Endodermal cell (in vitro differentiated cells): ENCODE results near the gene CFAP251. TPM values are rescaled to one million over a fixed set of nuclear protein-coding genes. Genes with fewer than 3 reads are reported as not detected.

Experiments used
- DNase-seq: peaks from one replicate; pipeline ENCODE4 v3.0.0-alpha.2; 2017
- H3K27ac ChIP-seq: 2 replicates; pipeline ENCODE4 v1.5.1; 2013; ENCODE audit warnings: mild to moderate bottlenecking, low read depth, low read length, moderate library complexity
- H3K27me3 ChIP-seq: 2 replicates; pipeline ENCODE4 v1.6.1; 2013; ENCODE audit warnings: mild to moderate bottlenecking, low read length, moderate library complexity; ENCODE audit not compliant: insufficient read depth, control insufficient read depth, poor library complexity, severe bottlenecking
- H3K36me3 ChIP-seq: 2 replicates; pipeline ENCODE4 v1.7.0; 2013; ENCODE audit warnings: mild to moderate bottlenecking, low read length, moderate library complexity; ENCODE audit not compliant: control insufficient read depth, insufficient read depth
- H3K4me1 ChIP-seq: one replicate; pipeline ENCODE4 v1.7.0; 2013; ENCODE audit warnings: low read length; ENCODE audit not compliant: control insufficient read depth, insufficient read depth
- H3K4me3 ChIP-seq: 2 replicates; pipeline ENCODE4 v1.5.1; 2013; ENCODE audit warnings: mild to moderate bottlenecking, low read length, moderate library complexity
- H3K9ac ChIP-seq: 2 replicates; pipeline ENCODE4 v1.6.1; 2013; ENCODE audit warnings: mild to moderate bottlenecking, low read length, moderate library complexity; ENCODE audit not compliant: poor library complexity, severe bottlenecking; ENCODE audit errors: extremely low read depth
- H3K9me3 ChIP-seq: 2 replicates; pipeline ENCODE4 v1.6.1; 2013; ENCODE audit warnings: mild to moderate bottlenecking, low read length, moderate library complexity; ENCODE audit not compliant: control insufficient read depth
- H3K27ac Mint-ChIP-seq: 2 replicates; pipeline ENCODE4 v1.8.0; 2020; ENCODE audit warnings: mixed read lengths
- H3K27me3 Mint-ChIP-seq: 2 replicates; pipeline ENCODE4 v1.8.0; 2021; ENCODE audit warnings: mild to moderate bottlenecking, mixed read lengths; ENCODE audit not compliant: insufficient read depth
- H3K36me3 Mint-ChIP-seq: 2 replicates; pipeline ENCODE4 v1.8.0; 2020; ENCODE audit warnings: low read depth, mixed read lengths
- H3K4me1 Mint-ChIP-seq: 2 replicates; pipeline ENCODE4 v1.8.0; 2020; ENCODE audit warnings: mixed read lengths
- H3K4me3 Mint-ChIP-seq: 2 replicates; pipeline ENCODE4 v1.8.0; 2020; ENCODE audit warnings: mild to moderate bottlenecking, moderate library complexity, mixed read lengths
- H3K9me3 Mint-ChIP-seq: 2 replicates; pipeline ENCODE4 v1.8.0; 2020; ENCODE audit warnings: mild to moderate bottlenecking, mixed read lengths
- WGBS, 2 experiments: methylation state at CpG; one replicate each; pipeline versions ENCODE4 v1.1.5 to v1.1.7; 2013; ENCODE audit warnings: missing lambda C conversion rate in 2 of 2, mixed read lengths in 1 of 2; ENCODE audit not compliant: insufficient coverage in 1 of 2, insufficient read length in 1 of 2; 5-methylcytosine and 5-hydroxymethylcytosine counted together
- total RNA-seq, 2 donors: library from RNA; stranded (reverse); fragmentation: NEBNext Ultra II Directional in 1 of 2; extraction: Animal tissue kit (Norgen Biotek cat#: 25700) in 1 of 2; gene quantifications; 2 replicates in 1 of 2; 3 replicates in 1 of 2; pipeline ENCODE4 v1.2.1, GENCODE V29; 2021
- TF ChIP-seq, protein P1 (sequence below): fragments of 200-600 bp; sonication (generic); conservative IDR thresholded peaks from 2 replicates; pipeline ENCODE4 v1.5.0; 2021; ENCODE audit warnings: antibody characterized with exemption, mild to moderate bottlenecking

CFAP251 gene
- total RNA-seq, 2 donors from 2014 or later = 3.4 to 11.2 TPM

- Mint-ChIP-seq H3K36me3 (no peaks in the 10 kb centered on the region), H3K9me3 (no peaks in the 10 kb centered on the region), H3K27me3 (peaks cover 27% of the 10 kb centered on the region), H3K27ac (peak overlapping the region; percentile 84), H3K4me1 (peaks cover 5% of the 10 kb centered on the region), H3K4me3 (peak overlapping the region; percentile 79)
- DNase-seq = peak; percentile 82
- peak overlapping the region; percentile 86 for H3K4me3 ChIP-seq
- H3K27ac ChIP-seq = peak overlapping the region; percentile 83
- H3K9me3 ChIP-seq = no peaks in the 10 kb centered on the region
- TF ChIP-seq, protein P1, sequence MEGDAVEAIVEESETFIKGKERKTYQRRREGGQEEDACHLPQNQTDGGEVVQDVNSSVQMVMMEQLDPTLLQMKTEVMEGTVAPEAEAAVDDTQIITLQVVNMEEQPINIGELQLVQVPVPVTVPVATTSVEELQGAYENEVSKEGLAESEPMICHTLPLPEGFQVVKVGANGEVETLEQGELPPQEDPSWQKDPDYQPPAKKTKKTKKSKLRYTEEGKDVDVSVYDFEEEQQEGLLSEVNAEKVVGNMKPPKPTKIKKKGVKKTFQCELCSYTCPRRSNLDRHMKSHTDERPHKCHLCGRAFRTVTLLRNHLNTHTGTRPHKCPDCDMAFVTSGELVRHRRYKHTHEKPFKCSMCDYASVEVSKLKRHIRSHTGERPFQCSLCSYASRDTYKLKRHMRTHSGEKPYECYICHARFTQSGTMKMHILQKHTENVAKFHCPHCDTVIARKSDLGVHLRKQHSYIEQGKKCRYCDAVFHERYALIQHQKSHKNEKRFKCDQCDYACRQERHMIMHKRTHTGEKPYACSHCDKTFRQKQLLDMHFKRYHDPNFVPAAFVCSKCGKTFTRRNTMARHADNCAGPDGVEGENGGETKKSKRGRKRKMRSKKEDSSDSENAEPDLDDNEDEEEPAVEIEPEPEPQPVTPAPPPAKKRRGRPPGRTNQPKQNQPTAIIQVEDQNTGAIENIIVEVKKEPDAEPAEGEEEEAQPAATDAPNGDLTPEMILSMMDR = no peak
- H3K27me3 ChIP-seq = peaks cover 18% of the 10 kb centered on the region
- H3K4me1 ChIP-seq = peaks cover 4% of the 10 kb centered on the region
- H3K36me3 ChIP-seq = no peaks in the 10 kb centered on the region
- WGBS, 2 experiments = 0 to 1% methylated on average over 47 to 124 of the region's 124 CpGs
- H3K9ac ChIP-seq = peak overlapping the region; percentile 66
These were observed 104.3 kb downstream of the CFAP251 start for GRCh38 chr12:122022393-122023338.

DNA sequence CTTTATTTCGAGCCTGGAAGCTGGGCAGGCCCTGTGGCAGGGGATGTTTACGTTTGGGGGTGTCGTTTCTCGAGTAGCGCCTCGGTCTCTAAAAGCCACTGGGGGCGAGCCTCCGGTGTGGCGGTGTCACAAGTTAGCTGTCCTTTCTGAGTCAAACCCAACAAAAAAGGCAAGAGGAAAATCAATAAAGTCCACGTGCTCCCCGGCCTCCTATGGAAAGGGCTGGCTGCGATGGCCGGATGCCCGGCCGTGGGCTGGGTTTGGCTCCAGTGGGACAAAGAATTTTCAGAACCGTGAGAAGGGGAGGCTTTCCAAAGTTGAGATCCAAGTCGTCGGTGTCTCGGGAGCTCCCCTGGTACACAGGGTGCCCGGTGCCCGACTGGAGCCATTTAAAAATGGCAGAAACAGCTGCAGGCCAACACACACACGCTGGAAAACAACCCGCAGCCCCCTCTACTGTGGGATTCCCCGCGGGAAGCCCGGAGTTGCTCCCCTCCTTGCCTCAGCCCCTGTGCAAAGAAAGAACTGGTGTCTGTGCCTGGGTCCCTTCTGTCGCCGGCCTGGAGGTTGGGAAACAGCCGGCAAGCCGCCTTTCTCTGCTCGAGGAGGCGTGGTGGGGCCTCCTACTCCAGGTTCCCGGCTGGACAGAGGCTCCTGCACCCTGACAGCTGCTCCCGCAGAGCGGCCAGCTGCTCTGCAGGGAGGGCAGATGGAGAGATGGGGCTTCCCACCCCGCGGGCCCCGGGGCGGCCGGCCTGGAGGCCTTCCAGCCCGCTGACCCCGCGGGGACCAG, 105.1 kb downstream of the CFAP251 start:
- Mint-ChIP-seq H3K27ac (peak overlapping the region; percentile 84), H3K9me3 (no peaks in the 10 kb centered on the region), H3K27me3 (peaks cover 26% of the 10 kb centered on the region), H3K4me1 (peaks cover 5% of the 10 kb centered on the region), H3K4me3 (peak overlapping the region; percentile 79), H3K36me3 (no peaks in the 10 kb centered on the region)
- Histone ChIP-seq H3K9me3 (no peaks in the 10 kb centered on the region), H3K36me3 (no peaks in the 10 kb centered on the region), H3K4me3 (peak overlapping the region; percentile 86), H3K9ac (peak overlapping the region; percentile 66), H3K27ac (peak overlapping the region; percentile 83), H3K27me3 (peaks cover 18% of the 10 kb centered on the region), H3K4me1 (peaks cover 4% of the 10 kb centered on the region)
- 11 to 27% methylated on average over 20 to 43 of the region's 43 CpGs for WGBS, 2 experiments
- peak; percentile 85 for DNase-seq
- TF ChIP-seq, protein P1 = no peak

DNA sequence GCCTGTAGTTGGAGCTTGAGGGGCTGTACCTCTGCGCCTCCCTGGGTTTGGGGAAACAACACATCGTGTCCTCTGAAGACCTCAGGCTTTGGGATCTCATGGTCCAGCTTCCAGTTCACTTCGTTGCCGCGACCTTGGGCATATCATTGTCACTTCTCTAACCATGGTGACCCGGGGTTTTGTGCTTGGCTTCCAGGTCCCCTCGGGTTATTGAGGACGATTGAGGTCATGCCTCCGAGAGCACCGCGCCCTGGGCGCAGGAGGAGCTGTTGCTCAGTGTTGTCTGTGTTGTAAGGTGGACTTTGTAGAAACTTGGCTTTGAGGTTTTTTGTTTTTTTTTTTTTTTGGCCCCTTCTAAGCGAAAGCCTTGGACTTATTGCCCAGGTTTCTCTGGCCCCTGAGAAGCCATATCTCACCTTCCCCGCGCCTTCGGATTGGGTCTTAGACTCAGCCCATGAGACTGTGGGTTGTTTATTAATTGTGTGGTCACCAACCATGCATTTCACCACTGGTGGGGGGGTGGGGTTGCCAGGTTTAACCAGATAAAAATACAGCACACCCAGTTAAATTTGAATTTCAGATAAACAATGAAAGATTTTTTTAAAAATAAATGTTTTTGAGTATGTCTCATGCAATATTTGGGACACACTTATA, 105.9 kb downstream of the CFAP251 start:
- Histone ChIP-seq H3K4me1 (peaks cover 4% of the 10 kb centered on the region), H3K27ac (peak overlapping the region; percentile 83), H3K36me3 (no peaks in the 10 kb centered on the region), H3K4me3 (peak overlapping the region; percentile 86), H3K27me3 (peaks cover 18% of the 10 kb centered on the region), H3K9ac (no peak overlapping the region), H3K9me3 (no peaks in the 10 kb centered on the region)
- WGBS, 2 experiments = 92 to 93% methylated on average over 4 to 16 of the region's 16 CpGs
- Mint-ChIP-seq H3K4me3 (peak overlapping the region; percentile 79), H3K36me3 (no peaks in the 10 kb centered on the region), H3K4me1 (peaks cover 5% of the 10 kb centered on the region), H3K27ac (no peak overlapping the region), H3K27me3 (peaks cover 19% of the 10 kb centered on the region), H3K9me3 (no peaks in the 10 kb centered on the region)
- TF ChIP-seq, protein P1 = no peak
- no peak for DNase-seq
